Esophagus muscularis mucosa (tissue), 4 donors: ENCODE measurements around the gene GATD1.

Experiments
- EP300 ChIP-seq: sonication (generic); formaldehyde crosslinking; IDR thresholded peaks from one replicate; pipeline ENCODE4 v1.6.1; 2017; ENCODE audit warnings: antibody characterized with exemption
- POLR2A ChIP-seq: fragments of 450-650 bp; IDR thresholded peaks from one replicate; pipeline ENCODE4 v1.6.1; 2017; ENCODE audit warnings: antibody characterized with exemption, moderate library complexity, mild to moderate bottlenecking, low read depth
- POLR2AphosphoS5 ChIP-seq, 2 donors: sonication (generic); formaldehyde crosslinking; IDR thresholded peaks; one replicate each; pipeline ENCODE4 v1.6.1; 2017; ENCODE audit warnings: antibody characterized with exemption in 2 of 2
- TF ChIP-seq, protein P1 (sequence below), 3 experiments: fragments of 200-600 bp in 2 of 3; fragments of 450-650 bp in 1 of 3; sonication (generic) in 2 of 3; IDR thresholded peaks; one replicate each; pipeline ENCODE4 v1.5.1; 2017 to 2019; ENCODE audit warnings: antibody characterized with exemption in 3 of 3, mild to moderate bottlenecking in 2 of 3, moderate library complexity in 1 of 3

DNA sequence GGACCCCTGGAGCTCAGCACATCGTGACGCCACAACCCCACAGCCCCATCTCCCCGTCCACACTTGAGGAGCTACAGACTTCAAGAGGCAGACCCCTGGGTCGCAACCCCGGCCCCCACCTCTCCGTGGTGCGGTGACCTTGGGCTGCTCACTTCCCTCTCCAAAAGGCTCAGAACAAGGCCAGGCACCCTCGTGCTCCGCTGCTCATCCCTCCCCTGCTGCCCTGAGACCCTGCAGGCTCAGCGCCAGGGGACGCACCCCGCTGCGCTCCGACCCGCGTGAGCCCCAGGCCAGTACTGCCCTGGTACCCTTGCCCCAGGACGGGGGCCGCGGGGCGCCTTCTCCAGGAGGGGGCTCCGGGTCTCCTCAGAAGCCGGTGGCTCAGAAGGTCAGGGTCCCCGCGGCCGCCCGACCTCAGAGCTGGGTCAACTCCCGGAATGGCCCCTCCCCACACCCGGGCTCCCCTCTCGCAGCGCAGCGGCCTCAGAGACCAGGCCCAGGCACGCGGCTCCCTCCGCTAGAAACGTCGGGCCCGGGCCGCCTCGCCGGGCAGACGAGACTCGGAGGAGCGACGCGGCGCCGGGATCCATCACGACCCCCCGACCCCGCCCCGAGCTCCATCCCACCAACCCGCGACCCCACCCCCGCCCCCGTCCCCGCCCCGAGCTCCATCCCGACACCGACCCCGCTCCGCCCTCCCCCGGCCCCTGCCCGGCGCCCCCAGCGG, 563 bp downstream of the GATD1 start:
- TF ChIP-seq, protein P1, sequence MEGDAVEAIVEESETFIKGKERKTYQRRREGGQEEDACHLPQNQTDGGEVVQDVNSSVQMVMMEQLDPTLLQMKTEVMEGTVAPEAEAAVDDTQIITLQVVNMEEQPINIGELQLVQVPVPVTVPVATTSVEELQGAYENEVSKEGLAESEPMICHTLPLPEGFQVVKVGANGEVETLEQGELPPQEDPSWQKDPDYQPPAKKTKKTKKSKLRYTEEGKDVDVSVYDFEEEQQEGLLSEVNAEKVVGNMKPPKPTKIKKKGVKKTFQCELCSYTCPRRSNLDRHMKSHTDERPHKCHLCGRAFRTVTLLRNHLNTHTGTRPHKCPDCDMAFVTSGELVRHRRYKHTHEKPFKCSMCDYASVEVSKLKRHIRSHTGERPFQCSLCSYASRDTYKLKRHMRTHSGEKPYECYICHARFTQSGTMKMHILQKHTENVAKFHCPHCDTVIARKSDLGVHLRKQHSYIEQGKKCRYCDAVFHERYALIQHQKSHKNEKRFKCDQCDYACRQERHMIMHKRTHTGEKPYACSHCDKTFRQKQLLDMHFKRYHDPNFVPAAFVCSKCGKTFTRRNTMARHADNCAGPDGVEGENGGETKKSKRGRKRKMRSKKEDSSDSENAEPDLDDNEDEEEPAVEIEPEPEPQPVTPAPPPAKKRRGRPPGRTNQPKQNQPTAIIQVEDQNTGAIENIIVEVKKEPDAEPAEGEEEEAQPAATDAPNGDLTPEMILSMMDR (IDR thresholded peaks at IDR 0.05) = no peak
- TF ChIP-seq POLR2A (no peak), EP300 (no peak), POLR2AphosphoS5 (IDR thresholded peaks at IDR 0.05) (no peak)
